Mesenchymal stem cell (in vitro differentiated cells and primary cell): ENCODE results near the gene UPF2.
"Not testable (repeated sequence)": the region's sequence is repeated elsewhere in the genome, so short reads cannot be mapped to it uniquely, and the experiment has no call there.

ENCODE experiments used
- DNase-seq: peaks from one replicate; pipeline ENCODE4 v3.0.0-alpha.2; 2013
- H2AFZ ChIP-seq: one replicate; pipeline ENCODE4 v1.6.1; 2013; ENCODE audit warnings: low read depth, mild to moderate bottlenecking, control low read depth, inconsistent platforms, low read length, moderate library complexity
- H2AK5ac ChIP-seq: 2 replicates; pipeline ENCODE4 v1.6.1; 2013; ENCODE audit warnings: low read length, moderate library complexity, mild to moderate bottlenecking, inconsistent platforms; ENCODE audit not compliant: severe bottlenecking
- H2BK120ac ChIP-seq: one replicate; pipeline ENCODE4 v1.6.1; 2013; ENCODE audit warnings: low read depth, mild to moderate bottlenecking, inconsistent platforms, low read length, moderate library complexity
- H2BK12ac ChIP-seq, 2 experiments: one replicate each; pipeline ENCODE4 v1.6.1; 2013; ENCODE audit warnings: inconsistent platforms in 2 of 2, low read length in 2 of 2, mild to moderate bottlenecking in 2 of 2, moderate library complexity in 2 of 2, control low read depth in 1 of 2
- H2BK15ac ChIP-seq: one replicate; pipeline ENCODE4 v1.6.1; 2013; ENCODE audit warnings: mild to moderate bottlenecking, low read depth, inconsistent platforms; ENCODE audit not compliant: poor library complexity, severe bottlenecking
- H2BK5ac ChIP-seq: 2 replicates; pipeline ENCODE4 v1.6.1; 2013; ENCODE audit warnings: low read depth, mild to moderate bottlenecking, low read length, control low read depth, inconsistent platforms; ENCODE audit not compliant: poor library complexity, severe bottlenecking
- H3K14ac ChIP-seq, 2 experiments: one replicate each; pipeline ENCODE4 v1.6.1; 2013; ENCODE audit warnings: inconsistent platforms in 2 of 2, low read length in 2 of 2, control low read depth in 1 of 2, mild to moderate bottlenecking in 1 of 2, moderate library complexity in 1 of 2
- H3K18ac ChIP-seq, 2 experiments: one replicate each; pipeline ENCODE4 v1.6.1; 2013; ENCODE audit warnings: inconsistent platforms in 2 of 2, low read length in 2 of 2, control low read depth in 1 of 2, low read depth in 1 of 2, mild to moderate bottlenecking in 1 of 2
- H3K23ac ChIP-seq, 2 experiments: one replicate each; pipeline ENCODE4 v1.6.1; 2013; ENCODE audit warnings: inconsistent platforms in 2 of 2, low read length in 2 of 2, mild to moderate bottlenecking in 2 of 2, moderate library complexity in 2 of 2, control low read depth in 1 of 2
- H3K27ac ChIP-seq: 2 replicates; pipeline ENCODE4 v1.5.1; 2013; ENCODE audit warnings: mild to moderate bottlenecking, moderate library complexity, low read length, control low read depth, inconsistent platforms; ENCODE audit not compliant: poor library complexity, severe bottlenecking
- H3K27me3 ChIP-seq, 2 experiments: 2 replicates each; pipeline versions ENCODE4 v1.6.1 to v1.7.0; 2013; ENCODE audit warnings: low read length in 2 of 2, mild to moderate bottlenecking in 2 of 2, moderate library complexity in 2 of 2, control low read depth in 1 of 2, inconsistent platforms in 1 of 2; ENCODE audit not compliant: control insufficient read depth in 1 of 2, insufficient read depth in 1 of 2
- H3K36me3 ChIP-seq, 2 experiments: 2 replicates each; pipeline versions ENCODE4 v1.6.1 to v1.7.0; 2013; ENCODE audit warnings: low read length in 2 of 2, control low read depth in 1 of 2, inconsistent platforms in 1 of 2, low read depth in 1 of 2, mild to moderate bottlenecking in 1 of 2; ENCODE audit not compliant: insufficient read depth in 2 of 2, control insufficient read depth in 1 of 2
- H3K4ac ChIP-seq, 2 experiments: one replicate each; pipeline ENCODE4 v1.6.1; 2013; ENCODE audit warnings: inconsistent platforms in 2 of 2, low read length in 2 of 2, mild to moderate bottlenecking in 2 of 2, moderate library complexity in 2 of 2, control low read depth in 1 of 2, low read depth in 1 of 2
- H3K4me1 ChIP-seq: 2 replicates; pipeline ENCODE4 v1.6.1; 2013; ENCODE audit warnings: low read depth, low read length, control low read depth; ENCODE audit not compliant: control insufficient read depth, insufficient read depth
- H3K4me2 ChIP-seq: 2 replicates; pipeline ENCODE4 v1.6.1; 2013; ENCODE audit warnings: low read length, mild to moderate bottlenecking, inconsistent platforms; ENCODE audit not compliant: poor library complexity, severe bottlenecking
- H3K4me3 ChIP-seq, 2 experiments: 2 replicates each; pipeline versions ENCODE4 v1.5.1 to v1.7.0; 2013; ENCODE audit warnings: low read length in 2 of 2, mild to moderate bottlenecking in 2 of 2, control low read depth in 1 of 2, low read depth in 1 of 2; ENCODE audit not compliant: insufficient read depth in 1 of 2
- H3K79me1 ChIP-seq: replicated peaks from 2 replicates; pipeline ENCODE4 v1.6.1; 2013; ENCODE audit warnings: mild to moderate bottlenecking, control low read depth, low read length, inconsistent platforms; ENCODE audit not compliant: poor library complexity, severe bottlenecking
- H3K9ac ChIP-seq: 2 replicates; pipeline ENCODE4 v1.7.0; 2013; ENCODE audit warnings: mild to moderate bottlenecking, low read length, moderate library complexity
- H3K9me3 ChIP-seq: 2 replicates; pipeline ENCODE4 v1.7.0; 2013; ENCODE audit warnings: mild to moderate bottlenecking, low read length; ENCODE audit not compliant: control insufficient read depth
- H4K8ac ChIP-seq: one replicate; pipeline ENCODE4 v1.6.1; 2013; ENCODE audit warnings: inconsistent platforms, mild to moderate bottlenecking, low read length, moderate library complexity
- H4K91ac ChIP-seq: one replicate; pipeline ENCODE4 v1.6.1; 2013; ENCODE audit warnings: mild to moderate bottlenecking, low read length, inconsistent platforms
- WGBS: methylation state at CpG from one replicate; pipeline ENCODE4 v1.1.7; 2013; ENCODE audit warnings: mixed read lengths; 5-methylcytosine and 5-hydroxymethylcytosine counted together

The UPF2 gene

DNA sequence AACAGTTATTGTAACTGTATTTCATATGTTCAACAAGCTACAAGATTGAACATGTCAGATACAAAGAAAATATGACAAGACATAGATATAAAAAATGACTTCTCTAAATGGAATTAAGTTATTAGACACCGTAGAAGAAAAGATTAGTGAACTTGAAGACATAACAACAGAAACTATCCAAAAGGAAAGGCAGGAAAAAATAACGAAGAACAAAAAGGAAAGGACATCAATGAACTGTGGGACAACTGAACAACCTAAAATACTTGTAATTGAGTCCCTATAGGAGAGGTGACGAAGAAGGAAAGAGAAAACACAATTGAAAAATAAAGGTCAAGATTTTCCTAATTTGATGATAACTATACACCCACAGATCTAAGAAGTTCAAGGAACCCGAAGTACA is 32.3 kb downstream of the UPF2 start:
- H3K27me3 ChIP-seq = no peaks in the 10 kb centered on the region
- no peaks in the 10 kb centered on the region for H3K4me1 ChIP-seq
- H4K8ac ChIP-seq = no peak overlapping the region
- DNase-seq = no peak
- peaks cover 22% of the 10 kb centered on the region for H3K9me3 ChIP-seq
- no peak overlapping the region for H3K4me2 ChIP-seq
- H3K14ac ChIP-seq = no peak overlapping the region
- no peak overlapping the region for H2AFZ ChIP-seq
- no peak overlapping the region for H2BK5ac ChIP-seq
- no peak overlapping the region for H3K4ac ChIP-seq
- H2BK120ac ChIP-seq = no peak overlapping the region
- no peak overlapping the region for H3K23ac ChIP-seq
- H2AK5ac ChIP-seq = no peak overlapping the region
- H3K18ac ChIP-seq = no peak overlapping the region
- no peak overlapping the region for H2BK12ac ChIP-seq
- no peak overlapping the region for H2BK15ac ChIP-seq
- H3K9ac ChIP-seq = no peak overlapping the region
- H3K36me3 ChIP-seq = peaks cover 27 to 58% of the 10 kb centered on the region in 2 experiments
- no peak overlapping the region for H3K27ac ChIP-seq
- WGBS = 100% methylated on average over 2 of the region's 4 CpGs
- no peak overlapping the region for H4K91ac ChIP-seq
- H3K4me3 ChIP-seq = no peak overlapping the region
- peaks cover 19% of the 10 kb centered on the region for H3K79me1 ChIP-seq

GRCh38 chr10:12008842-12009241 is 33.8 kb downstream of the UPF2 start:
- H3K36me3 ChIP-seq = peaks cover 27 to 71% of the 10 kb centered on the region in 2 experiments

GRCh38 chr10:12006671-12007070 is 35.9 kb downstream of the UPF2 start:
- 82% methylated on average over 3 of the region's 4 CpGs for WGBS
- Histone ChIP-seq H2AK5ac (no peak overlapping the region), H3K27me3 (no peaks in the 10 kb centered on the region), H2AFZ (no peak overlapping the region), H2BK15ac (no peak overlapping the region), H3K36me3 (peaks cover 19 to 84% of the 10 kb centered on the region in 2 experiments), H4K91ac (no peak overlapping the region), H3K27ac (no peak overlapping the region), H3K4ac (no peak overlapping the region), H3K4me2 (no peak overlapping the region), H2BK5ac (no peak overlapping the region), H3K14ac (no peak overlapping the region), H3K18ac (no peak overlapping the region), H3K9ac (no peak overlapping the region), H2BK12ac (no peak overlapping the region), H3K4me3 (no peak overlapping the region), H2BK120ac (no peak overlapping the region), H4K8ac (no peak overlapping the region), H3K23ac (no peak overlapping the region), H3K4me1 (no peaks in the 10 kb centered on the region), H3K79me1 (peaks cover 17% of the 10 kb centered on the region), H3K9me3 (peaks cover 22% of the 10 kb centered on the region)
- no peak for DNase-seq

More at GRCh38 chr10:12008842-12009241, 33.8 kb downstream of the UPF2 start:
- H3K4me1 ChIP-seq, H2BK120ac ChIP-seq, H3K4me2 ChIP-seq, H4K91ac ChIP-seq, H3K4me3 ChIP-seq, H3K23ac ChIP-seq, H3K27me3 ChIP-seq, H2BK12ac ChIP-seq, H3K9ac ChIP-seq, H2AFZ ChIP-seq, H2AK5ac ChIP-seq, H2BK15ac ChIP-seq, H3K27ac ChIP-seq, H2BK5ac ChIP-seq, H3K18ac ChIP-seq, H4K8ac ChIP-seq, DNase-seq, H3K14ac ChIP-seq, H3K4ac ChIP-seq: not testable (repeated sequence)
- Histone ChIP-seq H3K79me1 (peaks cover 19% of the 10 kb centered on the region), H3K9me3 (peaks cover 22% of the 10 kb centered on the region)

DNA sequence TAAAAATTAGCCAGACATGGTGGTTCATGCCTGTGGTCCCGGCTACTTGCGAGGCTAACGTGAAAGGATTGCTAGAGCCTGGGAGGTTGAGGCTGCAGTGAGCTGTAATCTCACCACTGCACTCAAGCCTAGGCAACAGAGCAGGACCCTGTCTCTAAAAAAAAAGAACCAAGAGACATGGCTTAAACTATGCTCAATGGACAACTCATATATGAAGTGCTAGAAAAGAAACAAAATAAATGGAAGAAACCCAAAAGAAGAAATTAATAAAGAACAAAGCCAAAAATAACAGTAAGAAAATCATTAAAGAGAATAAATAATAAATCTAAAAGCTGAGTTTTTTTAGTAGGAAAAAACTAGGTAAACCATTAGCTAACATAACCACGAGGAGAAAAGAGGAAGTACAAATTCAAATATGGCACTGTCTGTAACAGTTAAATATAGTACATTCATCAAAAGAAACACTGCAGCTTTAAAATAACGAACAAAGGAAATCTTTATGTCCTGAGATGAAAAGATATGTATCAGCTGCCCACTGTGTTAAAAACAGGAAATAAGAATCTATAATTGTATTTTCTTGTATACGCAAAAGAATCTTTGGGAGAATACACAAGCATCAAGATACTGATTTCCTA is 48.7 kb downstream of the UPF2 start:
- Histone ChIP-seq H3K4ac (no peak overlapping the region), H4K91ac (no peak overlapping the region), H2BK15ac (no peak overlapping the region)

More for the DNA sequence above, 48.7 kb downstream of the UPF2 start:
- Histone ChIP-seq H2BK5ac (no peak overlapping the region), H3K18ac (no peak overlapping the region), H4K8ac (no peak overlapping the region), H2AFZ (no peak overlapping the region), H2BK120ac (no peak overlapping the region), H3K36me3 (peaks cover 16 to 62% of the 10 kb centered on the region in 2 experiments), H2BK12ac (no peak overlapping the region), H3K27ac (no peak overlapping the region), H3K4me3 (no peak overlapping the region), H3K23ac (no peak overlapping the region), H3K9ac (no peak overlapping the region), H3K4me1 (no peaks in the 10 kb centered on the region), H3K14ac (no peak overlapping the region), H3K4me2 (no peak overlapping the region), H2AK5ac (no peak overlapping the region), H3K79me1 (peaks cover 12% of the 10 kb centered on the region), H3K9me3 (no peaks in the 10 kb centered on the region), H3K27me3 (no peaks in the 10 kb centered on the region)
- no peak for DNase-seq
- 98% methylated on average over 4 of the region's 6 CpGs for WGBS
